ENCODE data around the gene OR2B2.
A peak's percentile ranks its signal among the peaks of the same experiment; 100 is the strongest.

OR2B2 gene

DNA sequence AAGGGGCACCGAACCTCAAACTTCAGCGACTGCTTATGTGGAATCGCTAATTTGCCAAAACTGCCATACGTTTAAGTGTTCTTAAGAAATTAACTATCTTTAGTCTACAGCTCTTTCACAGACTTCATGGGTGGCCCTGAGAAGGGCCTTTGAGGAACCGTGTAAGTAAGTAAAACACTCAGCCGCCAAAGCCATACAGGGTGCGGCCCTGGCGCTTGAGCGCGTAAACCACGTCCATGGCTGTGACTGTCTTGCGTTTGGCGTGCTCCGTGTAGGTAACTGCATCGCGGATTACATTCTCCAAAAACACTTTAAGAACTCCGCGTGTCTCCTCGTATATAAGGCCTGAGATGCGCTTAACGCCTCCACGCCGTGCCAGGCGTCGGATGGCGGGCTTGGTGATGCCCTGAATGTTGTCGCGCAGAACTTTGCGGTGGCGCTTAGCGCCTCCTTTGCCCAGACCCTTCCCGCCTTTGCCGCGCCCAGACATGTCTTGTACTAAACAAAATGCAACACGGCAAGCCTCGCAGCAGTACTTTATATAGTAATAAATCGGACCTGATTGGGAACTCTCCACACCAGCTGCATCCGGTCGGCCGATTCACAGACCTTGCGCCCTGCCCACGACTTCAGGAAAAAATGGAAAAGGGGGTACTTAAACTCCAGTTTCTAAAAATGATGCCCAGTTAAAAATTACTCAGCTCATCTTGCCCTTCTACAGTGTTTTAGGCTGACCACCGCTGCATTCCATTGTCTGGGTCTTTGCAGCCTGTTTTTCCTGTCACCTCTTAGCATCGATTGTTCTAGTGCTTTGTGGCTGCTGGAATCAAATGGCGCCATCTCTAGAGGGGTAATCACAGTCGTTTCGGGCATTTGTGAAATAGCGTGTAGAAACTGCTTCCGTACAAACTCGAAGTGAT is 38.9 kb downstream of the OR2B2 start:
- no peaks in the 10 kb centered on the region for H3K36me3 ChIP-seq (ENCODE audit: control insufficient read depth in 2 of 2, insufficient read depth in 1 of 2, low read length in 2 of 2)
- no peak overlapping the region; the same call in 1 of the 2 replicates for H3K4me3 ChIP-seq (ENCODE audit: low read depth, low read length)
- H3K4me1 ChIP-seq (ENCODE audit: control insufficient read depth, insufficient read depth, low read length) = no peaks in the 10 kb centered on the region
- CTCF ChIA-PET = interaction anchor here (0.7 to 1.4 kb wide), 4 partner anchors 7 to 63 kb away, joined by 3 to 4 read pairs (median 4); a partner anchor contains a TSS
- no peaks in the 10 kb centered on the region for H3K9me3 ChIP-seq (ENCODE audit: control insufficient read depth, insufficient read depth, low read depth, low read length)
- TF ChIP-seq ZNF677 (tag by site-specific recombination; IDR thresholded peaks at IDR 0.05) (no peak), ZNF768 (tag by site-specific recombination; IDR thresholded peaks at IDR 0.05) (no peak), SCRT1 (tag by site-specific recombination; IDR thresholded peaks at IDR 0.05; ENCODE audit: borderline replicate concordance) (no peak), ZNF610 (tag by site-specific recombination; IDR thresholded peaks at IDR 0.05; ENCODE audit: borderline replicate concordance) (no peak), ZNF529 (tag by site-specific recombination; IDR thresholded peaks at IDR 0.05; ENCODE audit: insufficient replicate concordance) (no peak), ZNF658 (tag by site-specific recombination; IDR thresholded peaks at IDR 0.05) (no peak), SALL2 (tag by site-specific recombination; IDR thresholded peaks at IDR 0.05; ENCODE audit: borderline replicate concordance) (no peak), ZNF670 (tag by site-specific recombination; IDR thresholded peaks at IDR 0.05; ENCODE audit: low read depth) (no peak), MEIS1 (CRISPR knock-in tag; IDR thresholded peaks at IDR 0.05; ENCODE audit: borderline replicate concordance) (no peak), ZNF514 (tag by site-specific recombination; IDR thresholded peaks at IDR 0.05) (no peak), ZNF660 (tag by site-specific recombination; IDR thresholded peaks at IDR 0.05) (no peak), ZNF510 (tag by site-specific recombination; IDR thresholded peaks at IDR 0.05; ENCODE audit: insufficient replicate concordance) (no peak)
- TF ChIP-seq, protein P1, sequence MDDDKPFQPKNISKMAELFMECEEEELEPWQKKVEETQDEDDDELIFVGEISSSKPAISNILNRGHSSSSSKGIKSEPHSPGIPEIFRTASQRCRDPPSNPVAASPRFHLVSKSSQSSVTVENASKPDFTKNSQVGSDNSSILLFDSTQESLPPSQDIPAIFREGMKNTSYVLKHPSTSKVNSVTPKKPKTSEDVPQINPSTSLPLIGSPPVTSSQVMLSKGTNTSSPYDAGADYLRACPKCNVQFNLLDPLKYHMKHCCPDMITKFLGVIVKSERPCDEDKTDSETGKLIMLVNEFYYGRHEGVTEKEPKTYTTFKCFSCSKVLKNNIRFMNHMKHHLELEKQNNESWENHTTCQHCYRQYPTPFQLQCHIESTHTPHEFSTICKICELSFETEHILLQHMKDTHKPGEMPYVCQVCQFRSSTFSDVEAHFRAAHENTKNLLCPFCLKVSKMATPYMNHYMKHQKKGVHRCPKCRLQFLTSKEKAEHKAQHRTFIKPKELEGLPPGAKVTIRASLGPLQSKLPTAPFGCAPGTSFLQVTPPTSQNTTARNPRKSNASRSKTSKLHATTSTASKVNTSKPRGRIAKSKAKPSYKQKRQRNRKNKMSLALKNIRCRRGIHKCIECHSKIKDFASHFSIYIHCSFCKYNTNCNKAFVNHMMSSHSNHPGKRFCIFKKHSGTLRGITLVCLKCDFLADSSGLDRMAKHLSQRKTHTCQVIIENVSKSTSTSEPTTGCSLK (tag by site-specific recombination; IDR thresholded peaks at IDR 0.05) = no peak
- H3K27ac ChIP-seq (ENCODE audit: extremely low read depth, low read depth, low read length) = no peak overlapping the region
- POLR2A ChIA-PET = interaction anchor here (1.0 to 4.9 kb wide), 11 partner anchors 8 to 1852 kb away, joined by 3 to 110 read pairs (median 7); a partner anchor contains a TSS

DNA sequence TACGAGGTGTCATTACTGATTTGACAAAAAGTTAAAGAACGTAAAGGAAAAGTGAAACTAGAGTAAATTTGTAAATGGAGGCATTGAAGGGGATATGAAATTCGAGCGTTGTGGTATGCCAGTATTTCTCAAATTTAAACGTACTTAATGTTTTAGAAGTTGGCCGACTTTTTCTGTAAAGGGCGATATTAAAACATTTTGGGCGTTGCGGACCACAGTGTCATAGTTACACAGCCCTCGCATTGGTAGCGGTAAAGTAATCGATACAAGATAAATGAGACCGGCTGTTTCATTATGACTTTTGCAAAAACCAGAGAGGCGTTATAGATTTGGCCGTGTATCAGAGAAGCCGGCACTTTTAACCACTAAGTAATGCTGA is 39.6 kb downstream of the OR2B2 start:
- no peak for TF ChIP-seq ZSCAN30 (tag by site-specific recombination; IDR thresholded peaks at IDR 0.05)
- no peak for TF ChIP-seq KLF9 (tag by site-specific recombination; IDR thresholded peaks at IDR 0.05; ENCODE audit: low read depth)
- TF ChIP-seq, protein P2, sequence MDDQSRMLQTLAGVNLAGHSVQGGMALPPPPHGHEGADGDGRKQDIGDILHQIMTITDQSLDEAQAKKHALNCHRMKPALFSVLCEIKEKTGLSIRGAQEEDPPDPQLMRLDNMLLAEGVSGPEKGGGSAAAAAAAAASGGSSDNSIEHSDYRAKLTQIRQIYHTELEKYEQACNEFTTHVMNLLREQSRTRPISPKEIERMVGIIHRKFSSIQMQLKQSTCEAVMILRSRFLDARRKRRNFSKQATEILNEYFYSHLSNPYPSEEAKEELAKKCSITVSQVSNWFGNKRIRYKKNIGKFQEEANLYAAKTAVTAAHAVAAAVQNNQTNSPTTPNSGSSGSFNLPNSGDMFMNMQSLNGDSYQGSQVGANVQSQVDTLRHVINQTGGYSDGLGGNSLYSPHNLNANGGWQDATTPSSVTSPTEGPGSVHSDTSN (CRISPR knock-in tag; IDR thresholded peaks at IDR 0.05) = no peak
- no peak for TF ChIP-seq ZNF555 (tag by site-specific recombination; conservative IDR thresholded peaks at IDR 0.05)
- Histone ChIP-seq H3K9me3 (ENCODE audit: control insufficient read depth, insufficient read depth, low read depth, low read length) (no peaks in the 10 kb centered on the region), H3K27ac (ENCODE audit: extremely low read depth, low read depth, low read length) (no peak overlapping the region), H3K36me3 (ENCODE audit: control insufficient read depth in 2 of 2, insufficient read depth in 1 of 2, low read length in 2 of 2) (no peaks in the 10 kb centered on the region), H3K4me3 (ENCODE audit: low read depth, low read length) (peak overlapping the region; percentile 21), H3K4me1 (ENCODE audit: control insufficient read depth, insufficient read depth, low read length) (no peaks in the 10 kb centered on the region)
- CTCF ChIA-PET = interaction anchor here (0.6 to 1.4 kb wide), 5 partner anchors 11 to 745 kb away, joined by 3 to 7 read pairs (median 4); a partner anchor contains a TSS
- POLR2A ChIA-PET = interaction anchor here (0.7 to 4.9 kb wide), 18 partner anchors 8 to 1852 kb away, joined by 3 to 110 read pairs (median 8); partner anchors contain the start of gene ZSCAN16

Data from HEK293 (cell line).